ENCODE data around the gene RGS8. TPM values are rescaled to one million over a fixed set of nuclear protein-coding genes. Genes with fewer than 3 reads are reported as not detected.
A peak's percentile ranks its signal among the peaks of the same experiment; 100 is the strongest.

The RGS8 gene
- total RNA-seq: not detected
- total RNA-seq: 0 reads per million in 2 donors

GRCh38 chr1:182684116-182684828 is at the start of gene RGS8:
TSS of gene RGS8 (minus strand) at chr1:182684587. CDS start at chr1:182669649, 14,938 bp downstream.
- no peak for DNase-seq
- Mint-ChIP-seq H3K27me3 (peaks cover 36% of the 10 kb centered on the region), H3K4me1 (peaks cover 3% of the 10 kb centered on the region), H3K36me3 (ENCODE audit: low read depth) (no peaks in the 10 kb centered on the region), H3K27ac (no peak within 1 kb of the TSS), H3K4me3 (no peak within 1 kb of the TSS)
- no peak for ATAC-seq
- H3K9me3 ChIP-seq (ENCODE audit: control insufficient read depth, low read length, poor library complexity, severe bottlenecking): no peaks in the 10 kb centered on the region

GRCh38 chr1:182731852-182732575 is 47.6 kb upstream of the RGS8 start:
- peaks cover 14% of the 10 kb centered on the region for H3K27me3 Mint-ChIP-seq
- no peaks in the 10 kb centered on the region for H3K36me3 Mint-ChIP-seq (ENCODE audit: low read depth)
- DNase-seq (no peak), ATAC-seq (no peak)
- no peaks in the 10 kb centered on the region for H3K9me3 ChIP-seq (ENCODE audit: control insufficient read depth, low read length, poor library complexity, severe bottlenecking)
- peak overlapping the region; percentile 19 for H3K27ac Mint-ChIP-seq
- peaks cover 2% of the 10 kb centered on the region for H3K4me1 Mint-ChIP-seq
- H3K4me3 Mint-ChIP-seq: no peak overlapping the region

- no peaks in the 10 kb centered on the region for H3K36me3 Mint-ChIP-seq (ENCODE audit: low read depth)
- no peak for ATAC-seq
- no peaks in the 10 kb centered on the region for H3K9me3 ChIP-seq (ENCODE audit: control insufficient read depth, low read length, poor library complexity, severe bottlenecking)
- H3K4me3 Mint-ChIP-seq: no peak overlapping the region
- H3K4me1 Mint-ChIP-seq: no peaks in the 10 kb centered on the region
- H3K27me3 Mint-ChIP-seq: peaks cover 12% of the 10 kb centered on the region
- DNase-seq: no peak
- H3K27ac Mint-ChIP-seq: no peak overlapping the region
Observed at GRCh38 chr1:182726912-182727311, 42.5 kb upstream of the RGS8 start.

GRCh38 chr1:182725259-182726255 is 41.2 kb upstream of the RGS8 start:
- ATAC-seq (no peak), DNase-seq (no peak)
- no peaks in the 10 kb centered on the region for H3K36me3 Mint-ChIP-seq (ENCODE audit: low read depth)
- no peaks in the 10 kb centered on the region for H3K9me3 ChIP-seq (ENCODE audit: control insufficient read depth, low read length, poor library complexity, severe bottlenecking)
- H3K27me3 Mint-ChIP-seq: peaks cover 5% of the 10 kb centered on the region
- H3K4me1 Mint-ChIP-seq: no peaks in the 10 kb centered on the region
- H3K27ac Mint-ChIP-seq: no peak overlapping the region
- no peak overlapping the region for H3K4me3 Mint-ChIP-seq

- Mint-ChIP-seq H3K27me3 (peaks cover 11% of the 10 kb centered on the region), H3K4me1 (no peaks in the 10 kb centered on the region), H3K27ac (no peak overlapping the region), H3K4me3 (no peak overlapping the region), H3K36me3 (ENCODE audit: low read depth) (no peaks in the 10 kb centered on the region)
- H3K9me3 ChIP-seq (ENCODE audit: control insufficient read depth, low read length, poor library complexity, severe bottlenecking): no peaks in the 10 kb centered on the region
- DNase-seq (no peak), ATAC-seq (no peak)
Observed at GRCh38 chr1:182724215-182724614, 39.8 kb upstream of the RGS8 start.

GRCh38 chr1:182723200-182723599 is 38.8 kb upstream of the RGS8 start:
- no peak overlapping the region for H3K4me3 Mint-ChIP-seq
- DNase-seq (no peak), ATAC-seq (no peak)
- no peaks in the 10 kb centered on the region for H3K4me1 Mint-ChIP-seq
- H3K27me3 Mint-ChIP-seq: peaks cover 17% of the 10 kb centered on the region
- H3K36me3 Mint-ChIP-seq (ENCODE audit: low read depth): no peaks in the 10 kb centered on the region
- H3K27ac Mint-ChIP-seq: no peak overlapping the region
- no peaks in the 10 kb centered on the region for H3K9me3 ChIP-seq (ENCODE audit: control insufficient read depth, low read length, poor library complexity, severe bottlenecking)

GRCh38 chr1:182721525-182721924 is 37.1 kb upstream of the RGS8 start:
- Mint-ChIP-seq H3K4me1 (peaks cover 10% of the 10 kb centered on the region), H3K27me3 (peaks cover 17% of the 10 kb centered on the region), H3K27ac (no peak overlapping the region), H3K4me3 (no peak overlapping the region), H3K36me3 (ENCODE audit: low read depth) (no peaks in the 10 kb centered on the region)
- ATAC-seq: no peak
- DNase-seq: no peak
- H3K9me3 ChIP-seq (ENCODE audit: control insufficient read depth, low read length, poor library complexity, severe bottlenecking): no peaks in the 10 kb centered on the region

- Mint-ChIP-seq H3K27ac (no peak overlapping the region), H3K36me3 (ENCODE audit: low read depth) (no peaks in the 10 kb centered on the region), H3K4me1 (peaks cover 10% of the 10 kb centered on the region), H3K27me3 (peaks cover 16% of the 10 kb centered on the region), H3K4me3 (no peak overlapping the region)
- no peak for ATAC-seq
- H3K9me3 ChIP-seq (ENCODE audit: control insufficient read depth, low read length, poor library complexity, severe bottlenecking): no peaks in the 10 kb centered on the region
- no peak for DNase-seq
Observed at GRCh38 chr1:182720463-182720862, 36.1 kb upstream of the RGS8 start.

GRCh38 chr1:182719553-182719952 is 35.2 kb upstream of the RGS8 start:
- Mint-ChIP-seq H3K4me1 (peaks cover 10% of the 10 kb centered on the region), H3K36me3 (ENCODE audit: low read depth) (no peaks in the 10 kb centered on the region), H3K27me3 (peaks cover 13% of the 10 kb centered on the region), H3K27ac (no peak overlapping the region), H3K4me3 (no peak overlapping the region)
- ATAC-seq (no peak), DNase-seq (no peak)
- no peaks in the 10 kb centered on the region for H3K9me3 ChIP-seq (ENCODE audit: control insufficient read depth, low read length, poor library complexity, severe bottlenecking)

- no peak overlapping the region for H3K4me3 Mint-ChIP-seq
- no peak for ATAC-seq
- H3K36me3 Mint-ChIP-seq (ENCODE audit: low read depth): no peaks in the 10 kb centered on the region
- peaks cover 10% of the 10 kb centered on the region for H3K4me1 Mint-ChIP-seq
- DNase-seq: no peak
- no peaks in the 10 kb centered on the region for H3K9me3 ChIP-seq (ENCODE audit: control insufficient read depth, low read length, poor library complexity, severe bottlenecking)
- H3K27me3 Mint-ChIP-seq: peaks cover 17% of the 10 kb centered on the region
- H3K27ac Mint-ChIP-seq: peak overlapping the region; percentile 51
Observed at GRCh38 chr1:182718311-182718710, 33.9 kb upstream of the RGS8 start.

GRCh38 chr1:182716740-182717720 is 32.6 kb upstream of the RGS8 start:
- ATAC-seq (no peak), DNase-seq (no peak)
- peaks cover 10% of the 10 kb centered on the region for H3K4me1 Mint-ChIP-seq
- H3K27ac Mint-ChIP-seq: peak overlapping the region; percentile 51
- H3K27me3 Mint-ChIP-seq: peaks cover 19% of the 10 kb centered on the region
- no peaks in the 10 kb centered on the region for H3K9me3 ChIP-seq (ENCODE audit: control insufficient read depth, low read length, poor library complexity, severe bottlenecking)
- H3K36me3 Mint-ChIP-seq (ENCODE audit: low read depth): no peaks in the 10 kb centered on the region
- H3K4me3 Mint-ChIP-seq: no peak overlapping the region

GRCh38 chr1:182715531-182715930 is 31.1 kb upstream of the RGS8 start:
- DNase-seq: no peak
- Mint-ChIP-seq H3K27ac (no peak overlapping the region), H3K36me3 (ENCODE audit: low read depth) (no peaks in the 10 kb centered on the region), H3K4me3 (no peak overlapping the region), H3K27me3 (peaks cover 27% of the 10 kb centered on the region), H3K4me1 (peaks cover 10% of the 10 kb centered on the region)
- no peaks in the 10 kb centered on the region for H3K9me3 ChIP-seq (ENCODE audit: control insufficient read depth, low read length, poor library complexity, severe bottlenecking)
- ATAC-seq: no peak

Measured in T-helper 17 cell (primary cell).